ENCODE data around the gene SLC35F6.
"Not testable (repeated sequence)": the region's sequence is repeated elsewhere in the genome, so short reads cannot be mapped to it uniquely, and the experiment has no call there.

SLC35F6 gene

DNA sequence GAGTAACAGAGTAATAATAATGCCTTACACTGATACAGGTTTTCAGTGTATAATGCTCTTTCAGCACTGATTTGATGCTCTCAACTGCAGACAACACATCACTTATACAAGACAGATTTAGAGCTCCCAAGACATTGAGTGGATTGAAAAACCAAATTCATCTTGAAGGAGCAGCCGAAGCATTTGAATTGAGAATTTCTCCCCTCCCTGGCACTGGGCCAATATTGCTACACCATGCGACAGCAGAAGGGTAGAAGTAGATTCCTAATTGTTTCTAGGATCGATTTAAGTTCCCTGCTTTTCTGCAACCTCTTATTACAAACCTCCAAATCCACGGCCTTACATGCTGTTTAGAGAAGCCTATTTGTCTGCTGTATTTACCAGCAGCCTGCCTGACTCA, 37.2 kb downstream of the SLC35F6 start:
- Histone ChIP-seq H3K36me3 (ENCODE audit: insufficient read depth, low read depth, low read length) (peaks cover 26% of the 10 kb centered on the region), H3K4me1 (ENCODE audit: insufficient read depth, low read length) (no peaks in the 10 kb centered on the region), H3K9me3 (ENCODE audit: insufficient read depth, low read depth, low read length) (no peaks in the 10 kb centered on the region), H3K9ac (ENCODE audit: low read depth, low read length) (no peak overlapping the region), H3K4me3 (ENCODE audit: low read length) (no peak overlapping the region), H3K27ac (ENCODE audit: low read length) (no peak overlapping the region), H3K27me3 (ENCODE audit: insufficient read depth, low read length) (no peaks in the 10 kb centered on the region)

GRCh38 chr2:26801796-26802195, 37.7 kb downstream of the SLC35F6 start:
- no peaks in the 10 kb centered on the region for H3K9me3 ChIP-seq (ENCODE audit: insufficient read depth, low read depth, low read length)
- no peaks in the 10 kb centered on the region for H3K4me1 ChIP-seq (ENCODE audit: insufficient read depth, low read length)
- H3K27me3 ChIP-seq (ENCODE audit: insufficient read depth, low read length): no peaks in the 10 kb centered on the region
- H3K36me3 ChIP-seq (ENCODE audit: insufficient read depth, low read depth, low read length): peaks cover 22% of the 10 kb centered on the region
- no peak overlapping the region for H3K27ac ChIP-seq (ENCODE audit: low read length)
- no peak overlapping the region for H3K4me3 ChIP-seq (ENCODE audit: low read length)
- no peak overlapping the region for H3K9ac ChIP-seq (ENCODE audit: low read depth, low read length)

DNA sequence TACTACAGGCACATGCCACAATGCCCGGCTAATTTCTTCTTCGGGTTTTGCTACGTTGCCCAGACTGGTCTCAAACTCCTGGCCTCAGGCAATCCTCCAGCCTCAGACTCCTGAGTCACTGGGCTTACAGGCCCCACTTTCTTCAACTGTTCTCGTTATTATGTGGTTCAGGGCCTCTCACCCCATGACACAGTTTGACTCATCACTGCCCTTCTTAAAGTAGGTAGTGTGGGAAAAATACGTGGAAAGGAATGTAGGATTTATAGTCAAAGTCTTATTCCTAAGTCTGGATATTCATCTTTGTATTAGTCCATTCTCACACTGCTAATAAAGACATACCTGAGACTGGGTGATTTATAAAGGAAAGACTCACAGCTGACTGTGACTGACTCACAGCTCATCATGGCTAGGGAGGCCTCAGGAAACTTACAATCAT, 41.2 kb downstream of the SLC35F6 start:
- Histone ChIP-seq H3K36me3 (ENCODE audit: insufficient read depth, low read depth, low read length) (peaks cover 11% of the 10 kb centered on the region), H3K4me3 (ENCODE audit: low read length) (no peak overlapping the region), H3K9me3 (ENCODE audit: insufficient read depth, low read depth, low read length) (no peaks in the 10 kb centered on the region), H3K4me1 (ENCODE audit: insufficient read depth, low read length) (no peaks in the 10 kb centered on the region), H3K27ac (ENCODE audit: low read length) (no peak overlapping the region), H3K9ac (ENCODE audit: low read depth, low read length) (no peak overlapping the region), H3K27me3 (ENCODE audit: insufficient read depth, low read length) (no peaks in the 10 kb centered on the region)

DNA sequence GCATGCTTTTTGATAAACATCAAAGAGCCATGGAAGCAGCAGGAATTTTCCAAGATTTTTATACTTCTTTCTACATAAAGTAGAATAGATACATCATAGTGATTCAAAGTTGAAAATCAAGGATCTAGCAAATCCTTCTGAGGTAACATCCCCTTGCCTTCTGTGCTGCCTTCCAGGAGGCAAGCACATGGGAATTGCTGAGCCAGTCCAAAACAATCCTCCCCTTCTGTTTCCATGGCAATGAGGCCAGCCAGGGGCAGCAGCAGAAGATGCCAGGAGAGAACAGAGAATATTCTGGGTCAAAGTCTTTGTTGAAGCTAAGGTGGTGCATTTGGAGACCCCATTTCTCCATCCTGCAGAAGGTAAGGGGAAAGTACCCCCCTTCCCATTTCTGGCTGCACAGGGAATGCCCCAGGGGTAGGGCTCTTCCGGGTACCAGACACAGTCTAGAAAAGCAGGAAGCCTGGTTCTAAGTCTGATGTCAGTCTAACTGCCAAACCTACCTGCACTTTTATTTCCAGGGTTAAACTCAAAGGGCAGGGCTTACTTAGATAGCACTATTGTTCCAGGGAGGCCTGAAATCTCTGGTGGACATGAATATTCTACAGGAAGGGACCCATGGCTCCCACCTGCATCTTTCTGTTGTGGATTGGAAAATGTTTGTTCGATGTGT, 43.8 kb downstream of the SLC35F6 start:
- H3K4me1 ChIP-seq (ENCODE audit: insufficient read depth, low read length): no peaks in the 10 kb centered on the region
- no peak overlapping the region for H3K4me3 ChIP-seq (ENCODE audit: low read length)
- no peak overlapping the region for H3K9ac ChIP-seq (ENCODE audit: low read depth, low read length)
- no peaks in the 10 kb centered on the region for H3K9me3 ChIP-seq (ENCODE audit: insufficient read depth, low read depth, low read length)
- H3K27me3 ChIP-seq (ENCODE audit: insufficient read depth, low read length): no peaks in the 10 kb centered on the region
- no peaks in the 10 kb centered on the region for H3K36me3 ChIP-seq (ENCODE audit: insufficient read depth, low read depth, low read length)
- no peak overlapping the region for H3K27ac ChIP-seq (ENCODE audit: low read length)

DNA sequence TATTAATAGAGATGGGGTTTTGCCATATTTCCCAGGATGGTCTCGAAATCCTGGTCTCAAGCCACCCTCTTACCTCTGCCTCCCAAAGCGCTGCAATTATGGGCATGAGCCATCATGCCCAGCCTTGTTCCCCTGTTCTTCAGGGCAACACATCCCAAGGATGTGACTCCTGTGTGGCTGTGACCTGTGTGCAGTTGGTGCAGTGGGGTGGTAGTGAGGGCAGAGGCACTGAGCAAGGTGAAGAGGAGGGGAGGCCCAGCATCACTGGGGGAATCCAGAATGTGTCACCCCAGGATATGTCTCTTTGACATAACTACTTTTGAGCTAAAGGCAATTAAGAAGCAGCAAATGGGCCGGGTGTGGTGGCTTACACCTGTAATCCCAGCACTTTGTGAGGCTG, 45.1 kb downstream of the SLC35F6 start:
- Histone ChIP-seq H3K36me3 (ENCODE audit: insufficient read depth, low read depth, low read length) (no peaks in the 10 kb centered on the region), H3K4me1 (ENCODE audit: insufficient read depth, low read length) (no peaks in the 10 kb centered on the region), H3K9ac (ENCODE audit: low read depth, low read length) (no peak overlapping the region), H3K27me3 (ENCODE audit: insufficient read depth, low read length) (no peaks in the 10 kb centered on the region), H3K4me3 (ENCODE audit: low read length) (no peak overlapping the region), H3K9me3 (ENCODE audit: insufficient read depth, low read depth, low read length) (no peaks in the 10 kb centered on the region), H3K27ac (ENCODE audit: low read length) (no peak overlapping the region)

DNA sequence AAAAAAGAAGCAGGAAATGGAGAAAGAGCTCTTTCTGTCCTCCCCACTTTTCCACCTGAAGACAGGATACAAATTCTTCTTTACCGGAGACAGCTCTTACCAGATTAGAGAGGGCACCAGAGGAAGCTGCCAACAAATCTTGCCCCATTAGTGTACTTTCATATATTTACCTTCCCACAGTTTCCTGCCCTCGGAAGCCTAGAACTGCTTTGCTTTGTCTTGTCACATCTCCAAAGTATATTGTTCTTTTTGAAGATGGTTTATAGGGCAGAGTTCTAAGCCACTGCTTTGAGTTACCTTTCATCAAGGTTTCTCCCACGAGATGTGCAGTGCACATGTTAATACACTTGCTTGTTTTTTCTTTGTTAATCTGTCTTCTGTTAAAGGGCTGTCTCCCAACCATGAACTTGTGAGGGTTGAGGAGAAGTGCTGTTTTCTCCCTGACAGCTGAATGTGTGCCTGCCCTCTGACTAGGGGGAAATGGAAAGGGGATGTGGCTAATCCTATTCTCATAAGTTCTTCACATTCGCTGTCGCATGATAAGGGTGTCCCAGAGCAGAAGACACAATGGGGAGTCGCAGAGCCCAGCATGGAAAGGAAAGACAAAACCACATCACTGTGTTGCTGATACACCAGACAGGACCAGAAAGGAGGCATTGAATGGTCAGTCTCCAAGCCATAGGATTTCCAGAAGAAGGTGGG, 45.9 kb downstream of the SLC35F6 start:
- Histone ChIP-seq H3K4me3 (ENCODE audit: low read length) (no peak overlapping the region), H3K27ac (ENCODE audit: low read length) (no peak overlapping the region)

DNA sequence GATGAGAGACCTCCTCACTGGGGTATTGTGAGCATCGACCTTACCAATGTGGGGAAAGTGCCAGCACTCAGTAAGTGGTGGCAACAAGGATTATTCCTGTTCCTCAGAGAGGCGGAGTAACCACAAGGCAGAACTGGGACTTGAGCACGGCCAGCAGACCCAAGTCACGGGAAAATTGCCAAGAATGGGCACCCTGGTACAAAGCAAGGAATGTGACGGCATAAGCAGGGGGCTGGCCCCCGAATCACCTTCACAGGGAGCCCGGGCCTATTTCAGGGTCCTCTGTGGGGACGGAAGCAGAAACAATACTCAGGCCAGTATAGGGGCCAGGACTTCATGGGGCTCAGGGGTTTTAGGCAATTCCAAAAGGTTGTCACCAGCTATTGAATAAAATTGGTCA, 47.2 kb downstream of the SLC35F6 start:
- Histone ChIP-seq H3K9ac (ENCODE audit: low read depth, low read length) (no peak overlapping the region), H3K9me3 (ENCODE audit: insufficient read depth, low read depth, low read length) (no peaks in the 10 kb centered on the region), H3K27me3 (ENCODE audit: insufficient read depth, low read length) (no peaks in the 10 kb centered on the region), H3K27ac (ENCODE audit: low read length) (no peak overlapping the region), H3K36me3 (ENCODE audit: insufficient read depth, low read depth, low read length) (no peaks in the 10 kb centered on the region), H3K4me1 (ENCODE audit: insufficient read depth, low read length) (no peaks in the 10 kb centered on the region), H3K4me3 (ENCODE audit: low read length) (no peak overlapping the region)

More for the DNA sequence above, 45.9 kb downstream of the SLC35F6 start:
- Histone ChIP-seq H3K4me1 (ENCODE audit: insufficient read depth, low read length) (no peaks in the 10 kb centered on the region), H3K27me3 (ENCODE audit: insufficient read depth, low read length) (no peaks in the 10 kb centered on the region), H3K9ac (ENCODE audit: low read depth, low read length) (no peak overlapping the region), H3K36me3 (ENCODE audit: insufficient read depth, low read depth, low read length) (no peaks in the 10 kb centered on the region), H3K9me3 (ENCODE audit: insufficient read depth, low read depth, low read length) (no peaks in the 10 kb centered on the region)

DNA sequence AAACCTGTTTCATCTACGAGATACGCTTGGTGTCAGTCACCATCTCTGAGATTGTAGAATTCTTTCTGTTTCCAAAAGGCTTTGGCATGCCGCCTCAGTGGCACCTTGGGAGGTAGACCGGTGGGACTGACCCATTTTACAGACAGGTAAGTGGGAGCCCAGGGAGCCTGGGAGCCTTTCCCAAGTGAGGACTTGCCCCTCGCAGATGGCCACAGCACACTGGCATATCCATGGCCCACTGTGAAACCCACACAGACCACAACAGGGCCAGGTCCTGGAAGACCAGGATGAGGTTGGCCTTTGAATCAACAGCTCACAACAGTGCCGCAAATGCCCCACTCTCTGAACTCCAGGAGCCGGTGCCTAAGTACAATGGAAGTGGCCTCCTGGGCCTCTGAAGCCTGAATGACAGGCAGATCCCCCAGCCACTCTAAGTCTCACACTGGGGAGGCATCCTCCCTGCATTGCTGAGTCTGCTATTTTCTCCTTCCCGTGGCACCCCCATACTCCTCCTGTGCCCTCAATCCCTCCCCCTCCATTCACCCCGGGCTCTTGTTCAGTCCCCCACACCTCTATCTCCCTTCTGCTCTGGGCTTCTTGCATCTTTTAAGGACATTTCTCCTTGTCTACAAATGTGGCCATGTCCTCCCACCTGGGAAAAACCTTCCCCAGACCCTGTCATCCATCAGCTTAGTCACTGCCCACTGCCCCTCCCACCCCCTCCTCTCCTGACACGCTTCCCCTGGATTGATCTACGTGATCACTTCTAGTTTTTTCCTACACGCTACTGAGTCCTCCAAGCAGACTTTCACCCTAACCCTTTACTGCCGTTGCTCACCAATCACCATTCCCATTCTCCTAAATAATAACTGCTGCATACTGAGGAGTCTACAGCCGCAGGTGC, 48.0 kb downstream of the SLC35F6 start:
- Histone ChIP-seq H3K36me3 (ENCODE audit: insufficient read depth, low read depth, low read length) (no peaks in the 10 kb centered on the region), H3K9me3 (ENCODE audit: insufficient read depth, low read depth, low read length) (no peaks in the 10 kb centered on the region), H3K27ac (ENCODE audit: low read length) (no peak overlapping the region), H3K9ac (ENCODE audit: low read depth, low read length) (no peak overlapping the region), H3K27me3 (ENCODE audit: insufficient read depth, low read length) (no peaks in the 10 kb centered on the region), H3K4me1 (ENCODE audit: insufficient read depth, low read length) (no peaks in the 10 kb centered on the region), H3K4me3 (ENCODE audit: low read length) (no peak overlapping the region)

GRCh38 chr2:26812731-26813130, 48.6 kb downstream of the SLC35F6 start:
- Histone ChIP-seq H3K27ac (ENCODE audit: low read length) (no peak overlapping the region), H3K9ac (ENCODE audit: low read depth, low read length) (no peak overlapping the region), H3K4me1 (ENCODE audit: insufficient read depth, low read length) (no peaks in the 10 kb centered on the region), H3K27me3 (ENCODE audit: insufficient read depth, low read length) (no peaks in the 10 kb centered on the region), H3K4me3 (ENCODE audit: low read length) (no peak overlapping the region), H3K36me3 (ENCODE audit: insufficient read depth, low read depth, low read length) (no peaks in the 10 kb centered on the region), H3K9me3 (ENCODE audit: insufficient read depth, low read depth, low read length) (no peaks in the 10 kb centered on the region)

DNA sequence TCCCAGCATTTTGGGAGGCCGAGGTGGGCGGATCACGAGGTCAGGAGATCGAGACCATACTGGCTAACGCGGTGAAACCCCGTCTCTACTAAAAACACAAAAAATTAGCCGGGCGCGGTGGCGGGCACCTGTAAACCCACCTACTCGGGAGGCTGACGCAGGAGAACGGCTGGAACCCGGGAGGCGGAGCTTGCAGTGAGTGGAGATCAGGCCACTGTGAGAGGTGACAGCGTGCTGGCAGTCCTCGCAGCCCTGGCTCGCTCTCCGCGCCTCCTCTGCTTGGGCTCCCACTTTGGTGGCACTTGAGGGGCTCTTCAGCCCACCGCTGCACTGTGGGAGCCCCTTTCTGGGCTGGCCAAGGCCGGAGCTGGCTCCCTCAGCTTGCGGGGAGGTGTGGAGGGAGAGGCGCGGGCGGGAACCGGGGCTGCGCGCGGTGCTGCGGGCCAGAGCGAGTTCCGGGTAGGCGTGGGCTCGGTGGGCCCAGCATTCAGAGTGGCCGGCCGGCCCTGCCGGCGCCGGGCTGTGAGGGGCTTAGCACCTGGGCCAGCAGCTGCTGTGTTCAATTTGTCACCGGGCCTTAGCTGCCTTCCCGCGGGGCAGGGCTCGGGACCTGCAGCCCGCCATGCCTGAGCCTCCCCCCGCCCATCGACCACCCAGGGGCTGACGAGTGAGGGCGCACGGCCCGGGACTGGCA, 50.1 kb downstream of the SLC35F6 start:
- H3K9ac ChIP-seq (ENCODE audit: low read depth, low read length); H3K27me3 ChIP-seq (ENCODE audit: insufficient read depth, low read length); H3K4me1 ChIP-seq (ENCODE audit: insufficient read depth, low read length); H3K9me3 ChIP-seq (ENCODE audit: insufficient read depth, low read depth, low read length); H3K4me3 ChIP-seq (ENCODE audit: low read length); H3K27ac ChIP-seq (ENCODE audit: low read length); H3K36me3 ChIP-seq (ENCODE audit: insufficient read depth, low read depth, low read length): not testable (repeated sequence)

DNA sequence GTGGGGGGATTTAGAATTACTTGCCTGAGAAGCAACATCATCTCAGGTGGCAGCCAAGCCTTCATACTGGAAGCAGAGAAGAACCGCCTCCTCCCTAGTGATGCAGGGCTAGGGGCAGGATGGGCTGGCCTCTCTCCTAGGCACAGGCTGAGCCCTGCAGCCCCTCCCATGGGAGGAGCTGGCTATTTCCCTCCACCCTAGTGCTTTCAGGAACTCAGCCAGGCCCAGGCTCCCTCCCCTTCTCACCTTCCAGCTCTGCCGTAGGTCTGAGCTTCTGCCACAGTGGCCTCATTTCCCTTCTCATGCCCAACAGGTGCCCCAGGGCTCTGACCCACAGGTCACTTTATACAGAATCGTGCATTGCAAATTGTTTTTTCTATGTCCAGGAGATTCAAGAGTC, 52.8 kb downstream of the SLC35F6 start:
- H3K4me3 ChIP-seq (ENCODE audit: low read length): no peak overlapping the region
- H3K27ac ChIP-seq (ENCODE audit: low read length): no peak overlapping the region
- no peaks in the 10 kb centered on the region; the same call in 1 of the 2 replicates for H3K27me3 ChIP-seq (ENCODE audit: insufficient read depth, low read length)

More for the DNA sequence above, 52.8 kb downstream of the SLC35F6 start:
- Histone ChIP-seq H3K9me3 (ENCODE audit: insufficient read depth, low read depth, low read length) (no peaks in the 10 kb centered on the region), H3K4me1 (ENCODE audit: insufficient read depth, low read length) (no peaks in the 10 kb centered on the region), H3K9ac (ENCODE audit: low read depth, low read length) (no peak overlapping the region), H3K36me3 (ENCODE audit: insufficient read depth, low read depth, low read length) (no peaks in the 10 kb centered on the region)

Measured in iPS-20b (cell line).